ENCODE measurements around the gene DHRS9. TPM values are rescaled to one million over a fixed set of nuclear protein-coding genes. Genes with fewer than 3 reads are reported as not detected.

The DHRS9 gene
- total RNA-seq, 2 donors from 2014 or later: 1.0 TPM; not detected in 1

DNA sequence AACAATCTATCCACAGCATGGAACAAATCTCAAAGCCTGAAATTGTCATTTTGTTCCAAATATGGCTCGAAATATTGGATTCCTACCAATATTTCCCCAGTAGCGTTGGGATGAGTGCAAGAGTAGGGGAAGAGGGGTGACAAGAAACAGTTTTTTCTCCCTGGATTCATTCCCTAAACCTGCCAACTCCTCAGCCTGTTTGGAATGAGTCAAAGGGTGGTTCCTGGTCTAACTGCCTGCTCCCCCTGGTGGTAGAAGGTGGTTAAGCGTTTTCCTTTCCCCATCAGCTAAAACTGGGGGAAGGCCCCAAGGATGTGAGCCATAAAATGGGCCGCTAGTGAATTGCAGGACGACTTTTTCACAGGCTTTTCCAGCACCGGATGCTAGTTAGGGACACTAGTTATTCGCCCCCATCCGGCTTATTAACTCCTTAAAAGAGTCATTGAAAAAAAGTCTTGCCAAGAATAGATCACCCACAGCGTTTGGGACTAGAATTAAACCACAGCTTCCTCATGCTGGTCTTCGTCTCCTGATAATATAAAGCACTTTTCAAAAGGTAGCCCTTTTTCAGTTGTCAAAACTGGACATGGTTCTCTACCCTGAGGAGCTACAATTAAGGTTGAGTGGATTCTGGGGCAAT is 72.5 kb downstream of the DHRS9 start:
- TF ChIP-seq, protein P1, sequence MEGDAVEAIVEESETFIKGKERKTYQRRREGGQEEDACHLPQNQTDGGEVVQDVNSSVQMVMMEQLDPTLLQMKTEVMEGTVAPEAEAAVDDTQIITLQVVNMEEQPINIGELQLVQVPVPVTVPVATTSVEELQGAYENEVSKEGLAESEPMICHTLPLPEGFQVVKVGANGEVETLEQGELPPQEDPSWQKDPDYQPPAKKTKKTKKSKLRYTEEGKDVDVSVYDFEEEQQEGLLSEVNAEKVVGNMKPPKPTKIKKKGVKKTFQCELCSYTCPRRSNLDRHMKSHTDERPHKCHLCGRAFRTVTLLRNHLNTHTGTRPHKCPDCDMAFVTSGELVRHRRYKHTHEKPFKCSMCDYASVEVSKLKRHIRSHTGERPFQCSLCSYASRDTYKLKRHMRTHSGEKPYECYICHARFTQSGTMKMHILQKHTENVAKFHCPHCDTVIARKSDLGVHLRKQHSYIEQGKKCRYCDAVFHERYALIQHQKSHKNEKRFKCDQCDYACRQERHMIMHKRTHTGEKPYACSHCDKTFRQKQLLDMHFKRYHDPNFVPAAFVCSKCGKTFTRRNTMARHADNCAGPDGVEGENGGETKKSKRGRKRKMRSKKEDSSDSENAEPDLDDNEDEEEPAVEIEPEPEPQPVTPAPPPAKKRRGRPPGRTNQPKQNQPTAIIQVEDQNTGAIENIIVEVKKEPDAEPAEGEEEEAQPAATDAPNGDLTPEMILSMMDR (IDR thresholded peaks at IDR 0.05): peak; percentile 63 to 75 (median 68)
- no peak for TF ChIP-seq POLR2A (IDR thresholded peaks at IDR 0.05)
- H3K9me3 ChIP-seq: no peaks in the 10 kb centered on the region
- H3K4me1 ChIP-seq: no peaks in the 10 kb centered on the region
- H3K36me3 ChIP-seq (replicated peaks in 1 of 2; ENCODE audit: insufficient read depth in 1 of 2, low read depth in 2 of 2): no peaks in the 10 kb centered on the region
- WGBS, 2 donors: 26 to 28% methylated on average over 10 of the region's 10 CpGs
- no peak overlapping the region for H3K4me3 ChIP-seq
- H3K27me3 ChIP-seq: no peaks in the 10 kb centered on the region
- peak; percentile 75 for ATAC-seq
- peak; percentile 60 to 68 (median 65) for DNase-seq
- no peak overlapping the region for H3K27ac ChIP-seq
- intact Hi-C loops (cut with DNase I): no loop called here

GRCh38 chr2:169143998-169144397 is 74.6 kb downstream of the DHRS9 start:
- intact Hi-C loops (cut with DNase I): no loop called here
- DNase-seq: no peak
- H3K27me3 ChIP-seq: no peaks in the 10 kb centered on the region

More at GRCh38 chr2:169143998-169144397, 74.6 kb downstream of the DHRS9 start:
- Histone ChIP-seq H3K4me3 (no peak overlapping the region), H3K27ac (no peak overlapping the region), H3K9me3 (no peaks in the 10 kb centered on the region), H3K4me1 (no peaks in the 10 kb centered on the region), H3K36me3 (replicated peaks in 1 of 2; ENCODE audit: insufficient read depth in 1 of 2, low read depth in 2 of 2) (no peaks in the 10 kb centered on the region)
- 70 to 78% methylated on average over 3 of the region's 3 CpGs for WGBS, 2 donors
- ATAC-seq: no peak
- TF ChIP-seq, protein P1 (IDR thresholded peaks at IDR 0.05): no peak

Other genes starting within 250 kb of the DHRS9 start
- not detected for gene SPC25, start 179.1 kb upstream of the DHRS9 start, total RNA-seq
- gene G6PC2, start 168.3 kb upstream of the DHRS9 start, total RNA-seq: 10 to 100 TPM; 21.3 to 35.3 TPM
- under 1 TPM in 1 of 2 donors, not detected in 1; 0.33 TPM for gene ABCB11, start 38.2 kb upstream of the DHRS9 start, total RNA-seq